NK-92 (cell line): ENCODE measurements around the gene SLC24A3.

Experiments
- DNase-seq: peaks from one replicate; lab custom pipeline; 2025; ENCODE audit not compliant: unreplicated experiment; lab: John Stamatoyannopoulos, UW

The SLC24A3 gene

DNA sequence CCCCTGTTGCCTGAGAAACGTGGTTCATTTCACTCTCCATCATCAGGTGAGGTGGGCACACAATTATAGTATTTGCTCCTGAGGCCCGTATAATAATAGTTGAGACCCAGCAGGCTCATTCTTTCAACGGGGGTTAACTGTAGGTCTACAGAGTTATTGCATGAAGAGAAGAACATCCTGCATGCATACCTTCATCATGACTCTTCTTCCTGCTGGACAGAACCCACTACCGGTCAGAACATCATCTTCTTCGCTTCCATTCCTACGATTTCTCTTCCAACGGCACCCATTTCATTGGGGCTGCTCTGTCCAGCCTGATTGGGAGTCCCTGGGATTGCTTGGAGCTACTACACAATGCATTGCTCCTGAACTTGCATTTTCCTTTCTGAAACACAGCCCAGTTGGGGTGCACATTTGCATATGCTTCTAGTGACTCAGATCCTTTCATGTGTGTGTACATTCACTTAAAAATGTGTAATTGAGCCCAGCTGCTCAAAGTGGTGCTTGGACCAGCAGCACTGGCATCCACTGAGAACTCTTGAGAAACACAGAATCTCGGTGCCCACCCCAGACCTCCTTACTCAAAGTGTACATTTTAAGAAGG, 57.4 kb downstream of the SLC24A3 start:
- DNase-seq = no peak

DNA sequence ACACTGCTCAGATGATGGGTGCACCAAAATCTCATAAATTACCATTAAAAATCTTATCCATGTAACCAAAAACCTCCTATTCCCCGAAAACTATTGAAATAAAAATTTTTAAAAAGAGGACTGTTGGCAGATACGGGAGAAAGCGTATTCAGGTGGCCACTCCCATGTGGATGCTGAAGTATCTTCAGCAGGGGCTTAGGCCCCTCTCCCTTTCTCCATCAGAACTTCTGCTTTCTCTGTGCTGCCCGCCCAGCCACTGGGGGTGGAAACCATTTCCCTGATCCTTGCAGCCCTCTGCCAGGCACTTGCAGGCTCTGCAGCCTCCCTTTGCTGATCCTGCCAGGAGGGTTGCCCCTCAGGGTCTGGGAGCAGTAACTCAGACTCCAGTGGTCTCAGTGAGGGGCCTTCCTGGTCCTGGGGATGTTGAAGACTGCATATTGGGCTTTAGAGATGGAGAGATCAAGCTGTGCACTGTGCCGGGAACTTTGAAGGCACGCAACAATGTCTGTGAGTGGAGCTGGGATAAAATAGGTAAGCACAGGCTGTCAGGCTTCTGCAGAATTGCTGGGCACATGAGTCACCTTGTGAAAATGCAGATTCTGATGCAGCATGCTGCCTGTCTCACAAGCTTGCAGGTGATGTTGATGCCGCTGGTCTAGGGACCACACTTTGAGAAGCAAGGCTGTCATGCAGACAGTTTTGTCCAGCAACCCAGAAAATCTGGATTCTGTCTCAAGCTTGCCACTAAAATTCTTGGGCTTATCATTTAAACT, 59.6 kb downstream of the SLC24A3 start:
- no peak for DNase-seq

- no peak for DNase-seq
Measured at GRCh38 chr20:19272976-19273654, 60.7 kb downstream of the SLC24A3 start.

GRCh38 chr20:19274001-19274400, 61.6 kb downstream of the SLC24A3 start:
- DNase-seq = no peak

DNA sequence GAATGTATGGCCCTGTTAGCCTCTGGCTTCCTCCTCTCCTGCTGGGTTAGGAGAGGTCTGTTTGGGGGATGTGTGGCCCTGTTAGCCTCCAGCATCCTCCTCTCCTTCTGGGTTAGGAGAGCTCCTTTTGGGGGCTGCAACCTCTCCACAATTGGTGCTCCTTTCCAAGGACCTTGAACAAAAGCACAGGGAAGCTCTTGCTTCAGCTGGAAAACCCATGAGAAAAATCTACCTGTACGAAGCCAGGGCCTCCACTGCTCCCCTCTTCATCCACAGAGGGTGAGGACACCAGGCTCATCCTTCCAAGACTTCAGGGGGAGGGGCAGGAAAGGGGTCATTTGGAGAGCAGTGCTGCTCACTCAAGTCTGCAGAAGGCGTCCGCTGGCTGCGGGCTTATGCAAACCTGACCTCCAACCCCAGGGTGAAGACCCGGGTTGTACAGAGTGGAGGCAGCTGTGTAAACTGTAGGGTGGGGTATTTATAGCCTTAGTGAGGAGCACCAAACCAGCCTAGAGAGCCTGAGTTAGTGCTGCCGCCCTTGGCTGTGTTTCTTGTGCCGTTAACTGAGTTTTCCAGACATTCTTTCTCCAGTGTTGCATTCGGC, 62.1 kb downstream of the SLC24A3 start:
- DNase-seq = no peak

DNA sequence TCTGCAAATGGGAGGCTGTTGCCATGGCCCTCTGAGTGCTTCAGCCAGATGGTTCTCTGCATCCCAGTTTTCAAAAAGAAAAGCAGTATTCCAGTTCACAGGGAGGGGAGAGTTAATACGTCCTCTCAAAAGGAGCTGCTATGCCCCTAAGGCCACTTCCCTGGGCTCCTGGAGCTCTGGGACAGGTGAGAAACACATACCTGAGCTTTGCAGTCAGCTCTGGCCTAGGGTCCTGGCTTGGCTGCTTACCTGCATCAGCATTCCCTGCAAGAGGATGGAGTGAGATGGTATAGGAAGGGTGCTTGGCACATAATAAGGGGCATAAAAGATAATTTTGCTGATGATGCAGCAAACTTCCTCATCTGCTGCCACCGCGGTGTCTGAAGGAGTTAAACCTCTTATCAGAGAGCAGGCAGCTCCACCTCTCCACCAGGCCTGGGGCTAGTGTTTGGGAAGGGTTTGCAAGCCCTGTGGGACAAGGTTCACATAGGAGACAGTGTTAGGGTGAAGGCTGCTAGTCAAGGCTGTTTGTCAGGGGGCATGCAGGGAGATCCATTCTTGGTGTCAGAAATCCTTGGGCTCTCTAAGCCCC, 62.7 kb downstream of the SLC24A3 start:
- no peak for DNase-seq

DNA sequence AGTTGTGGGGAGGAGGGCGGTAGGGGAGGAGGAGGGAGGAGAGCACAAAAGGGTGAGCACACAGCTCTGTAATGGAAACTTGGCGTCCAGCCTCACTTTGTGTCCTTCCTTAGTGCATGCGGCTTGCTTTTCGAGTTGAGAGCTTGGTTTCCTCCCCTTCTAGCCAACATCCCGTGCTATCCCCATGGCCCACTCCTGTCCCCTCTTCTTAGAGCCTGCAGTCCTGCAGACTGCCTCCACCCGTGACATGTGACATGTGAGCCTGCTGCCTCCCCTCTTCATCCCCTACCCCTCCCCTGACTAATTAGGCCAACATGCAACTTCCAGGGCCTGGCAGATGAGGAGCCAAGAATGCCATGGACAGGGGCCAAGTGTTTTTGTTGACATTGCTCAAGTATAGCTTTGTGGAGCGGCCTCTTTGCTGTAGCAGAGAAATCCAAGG, 63.2 kb downstream of the SLC24A3 start:
- no peak for DNase-seq

DNA sequence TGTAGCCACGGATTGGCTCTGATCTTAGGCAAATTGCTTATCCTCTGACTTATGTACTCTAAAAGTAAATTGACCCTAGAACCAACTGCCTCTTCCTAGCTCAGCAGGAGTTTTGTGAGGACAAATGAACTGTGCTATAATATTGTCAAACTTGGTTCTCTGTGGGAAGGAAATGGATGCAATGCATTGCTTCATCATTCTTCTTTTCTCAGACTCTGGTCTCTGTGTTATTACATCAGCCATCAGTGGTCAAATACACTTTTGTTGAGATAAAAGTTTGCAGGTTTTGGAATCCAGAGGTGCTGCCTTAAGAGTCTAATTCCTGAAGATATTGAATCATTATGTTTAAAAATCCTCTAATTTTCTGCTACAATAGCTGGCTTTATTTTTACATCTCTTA, 64.9 kb downstream of the SLC24A3 start:
- DNase-seq = no peak

GRCh38 chr20:19283490-19284025, 71.1 kb downstream of the SLC24A3 start:
- no peak for DNase-seq

GRCh38 chr20:19284400-19285178, 72.1 kb downstream of the SLC24A3 start:
- no peak for DNase-seq

- DNase-seq = no peak
Measured at GRCh38 chr20:19285436-19285835, 73.0 kb downstream of the SLC24A3 start.

GRCh38 chr20:19288061-19288460, 75.6 kb downstream of the SLC24A3 start:
- no peak for DNase-seq

- no peak for DNase-seq
Measured at GRCh38 chr20:19288636-19289035, 76.2 kb downstream of the SLC24A3 start.

GRCh38 chr20:19289451-19289850, 77.0 kb downstream of the SLC24A3 start:
- DNase-seq = no peak

DNA sequence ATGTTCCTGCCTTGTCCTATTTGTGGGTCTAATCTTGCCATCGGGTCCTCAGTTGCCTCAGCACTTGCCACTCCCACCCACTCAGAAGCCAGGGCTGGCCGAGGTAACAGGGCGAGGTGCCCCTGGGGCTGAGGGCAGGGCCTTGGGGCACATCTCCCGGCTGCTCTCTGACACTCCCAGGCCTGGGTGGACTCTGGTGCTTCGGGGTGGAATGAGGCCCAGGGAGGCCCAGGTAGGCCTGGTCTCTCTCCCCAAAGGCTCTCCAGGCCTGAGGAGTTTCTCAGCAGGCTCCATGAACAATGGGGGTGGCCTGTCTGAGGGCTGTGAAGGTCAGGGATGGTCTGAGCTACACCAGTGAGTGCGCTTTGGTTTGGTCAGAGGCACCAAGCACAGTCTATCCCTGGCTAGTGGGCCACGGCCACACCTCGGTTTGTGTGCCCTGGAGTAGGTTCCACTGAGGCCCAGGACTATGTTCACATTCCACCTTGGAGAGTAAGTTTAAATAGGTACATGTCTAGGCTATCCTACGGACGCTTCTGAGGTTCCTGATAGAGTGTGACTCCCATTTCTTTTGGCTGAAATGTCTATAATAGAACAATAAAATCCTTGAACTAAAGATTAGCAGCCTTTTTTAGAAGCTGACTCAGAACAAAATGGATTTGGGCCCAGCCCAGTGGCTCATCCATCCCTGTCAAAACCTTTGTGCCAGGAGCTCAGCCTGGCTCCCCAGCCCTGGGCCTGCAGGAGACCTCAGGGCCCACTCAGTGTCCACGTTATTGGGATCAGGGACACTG, 78.8 kb downstream of the SLC24A3 start:
- DNase-seq = no peak

GRCh38 chr20:19291818-19292132, 79.3 kb downstream of the SLC24A3 start:
- no peak for DNase-seq

DNA sequence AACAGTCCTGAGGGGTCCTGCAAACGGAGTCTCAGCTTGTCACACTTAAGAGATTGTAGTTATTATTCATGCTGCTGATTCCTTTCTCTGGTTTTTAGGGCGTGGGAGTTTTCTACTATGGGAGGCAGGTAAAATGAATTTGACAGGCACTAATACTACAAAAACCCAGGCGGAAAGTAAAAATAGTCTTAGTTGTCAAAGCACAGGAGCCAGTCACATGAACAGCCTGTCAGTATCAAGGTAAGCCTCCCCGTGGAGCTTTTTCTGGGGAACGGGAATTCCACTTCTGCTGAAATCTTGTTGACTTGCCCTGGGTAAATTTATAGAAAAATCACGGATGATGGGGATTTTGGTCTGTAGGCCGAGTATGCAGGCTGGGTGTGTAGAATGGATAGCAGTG, 79.8 kb downstream of the SLC24A3 start:
- no peak for DNase-seq

GRCh38 chr20:19295076-19295475, 82.6 kb downstream of the SLC24A3 start:
- no peak for DNase-seq

GRCh38 chr20:19298652-19299051, 86.2 kb downstream of the SLC24A3 start:
- no peak for DNase-seq

DNA sequence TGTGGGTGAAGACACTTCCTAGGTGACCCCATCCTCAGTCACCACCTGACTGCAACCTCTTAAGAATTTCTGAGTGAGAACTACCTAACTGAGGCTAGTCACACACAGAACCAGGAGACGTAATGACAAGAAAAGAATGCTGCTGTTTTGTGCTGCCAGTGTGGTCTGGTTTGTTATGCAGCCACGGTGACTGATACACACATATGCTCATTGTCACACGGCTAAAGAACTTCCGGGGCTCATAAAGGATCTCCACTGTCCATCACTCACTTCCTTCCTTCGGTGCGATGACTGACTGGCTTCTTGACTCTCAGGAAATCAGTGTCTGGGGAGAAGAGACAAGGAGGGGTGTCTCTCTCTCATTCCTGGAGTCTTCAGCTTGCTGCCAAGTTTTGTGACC, 88.0 kb downstream of the SLC24A3 start:
- DNase-seq = no peak
